Endothelial cell of hepatic sinusoid (primary cell): Measurements from ENCODE around the gene DSCAM.

Experiments used
- in situ Hi-C: cut with HindIII; loops from 2 replicates; pipeline ENCODE4 v1.10.0; 2017; ENCODE audit warnings: low sequenced_read_pairs

The DSCAM gene

DNA sequence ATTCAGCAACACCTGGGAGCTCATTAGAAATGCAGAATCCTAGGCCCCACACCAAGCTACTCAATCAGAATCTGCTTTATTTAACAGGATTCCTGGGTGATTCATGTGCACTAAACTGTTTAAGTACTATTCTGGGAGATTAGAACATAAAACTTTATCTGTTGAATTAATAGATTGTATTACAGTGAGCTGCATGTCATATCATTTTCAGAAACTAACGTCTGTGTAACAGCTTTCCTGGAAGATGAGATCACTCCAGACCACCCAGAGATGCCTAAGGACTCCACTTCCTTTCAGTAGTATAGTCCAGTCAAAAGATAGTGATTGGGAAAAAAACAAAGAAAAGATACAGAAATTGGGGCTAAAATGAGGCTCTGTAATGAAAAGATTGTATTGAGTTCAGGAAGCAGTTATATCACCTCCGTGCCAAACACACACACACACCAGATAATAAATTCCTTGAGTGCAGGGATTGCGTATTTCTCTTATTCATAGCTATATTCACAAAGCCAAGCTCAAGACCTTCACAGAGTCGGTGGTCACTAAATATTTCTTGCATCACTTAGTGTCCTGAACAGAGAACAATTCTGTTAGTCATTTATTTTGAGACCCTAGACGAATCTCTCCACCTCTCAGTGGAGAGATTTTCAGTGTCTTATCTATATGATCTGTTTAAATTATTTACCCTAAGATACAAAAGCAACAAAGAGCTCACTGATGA, 178.2 kb downstream of the DSCAM start:
- in situ Hi-C loops, result no loop called here

DNA sequence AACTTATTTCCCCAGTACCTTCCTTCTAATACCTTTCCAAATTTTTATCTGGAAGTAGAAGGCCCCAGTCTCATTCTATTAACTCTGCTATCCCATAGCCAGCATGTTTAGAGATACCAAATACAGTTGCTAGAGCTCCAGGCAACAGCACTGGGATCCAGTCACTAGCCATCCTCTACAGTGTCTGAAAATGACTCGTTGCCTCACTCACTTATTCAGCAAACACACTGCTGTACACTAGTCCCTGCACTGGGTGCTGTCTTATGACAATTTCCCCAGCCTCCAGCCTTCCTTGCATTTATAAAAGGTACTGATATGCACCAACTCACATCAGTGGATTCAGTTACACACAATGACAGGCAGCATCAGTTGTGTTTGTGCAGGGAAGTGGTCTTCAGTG, 179.0 kb downstream of the DSCAM start:
- in situ Hi-C loops, result no loop called here

DNA sequence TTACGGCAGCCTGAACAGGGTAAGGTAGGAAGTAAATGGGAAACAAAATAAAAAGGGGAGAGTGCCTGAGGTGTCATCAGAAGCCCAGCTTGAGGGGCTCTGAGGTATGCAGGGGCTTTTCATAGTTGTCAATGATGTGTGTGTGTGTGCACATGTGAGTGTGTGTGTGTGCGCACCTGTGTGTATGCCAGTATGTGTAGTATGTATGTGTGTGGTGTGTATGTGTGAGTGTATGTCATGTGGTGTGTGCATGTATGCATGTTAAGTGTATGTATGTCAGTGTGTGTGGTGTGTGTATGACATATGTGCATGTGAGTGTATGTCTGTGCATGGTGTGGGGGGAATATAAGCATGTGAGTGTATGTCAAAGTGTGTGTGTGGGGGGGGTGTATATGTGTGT, 184.1 kb downstream of the DSCAM start:
- in situ Hi-C loops, result no loop called here

DNA sequence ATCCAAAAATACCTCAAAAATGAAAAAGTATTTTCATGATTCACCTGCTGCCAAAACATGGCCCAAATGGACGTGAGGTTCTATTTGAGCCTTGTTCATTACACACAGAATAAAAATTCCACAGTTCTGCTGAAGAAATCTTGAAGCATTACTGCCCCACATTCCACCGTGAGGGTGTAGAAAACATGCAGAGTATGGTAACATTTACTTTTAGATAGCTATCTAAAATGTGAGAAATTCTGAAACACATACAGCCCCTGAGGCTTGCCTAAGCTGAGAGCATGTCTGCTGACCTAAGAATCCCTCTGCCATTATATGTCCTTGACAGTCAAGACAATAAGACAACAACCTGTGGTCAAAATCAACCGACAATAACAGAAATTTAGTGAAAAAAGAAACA, 186.5 kb downstream of the DSCAM start:
- in situ Hi-C loops, result no loop called here

DNA sequence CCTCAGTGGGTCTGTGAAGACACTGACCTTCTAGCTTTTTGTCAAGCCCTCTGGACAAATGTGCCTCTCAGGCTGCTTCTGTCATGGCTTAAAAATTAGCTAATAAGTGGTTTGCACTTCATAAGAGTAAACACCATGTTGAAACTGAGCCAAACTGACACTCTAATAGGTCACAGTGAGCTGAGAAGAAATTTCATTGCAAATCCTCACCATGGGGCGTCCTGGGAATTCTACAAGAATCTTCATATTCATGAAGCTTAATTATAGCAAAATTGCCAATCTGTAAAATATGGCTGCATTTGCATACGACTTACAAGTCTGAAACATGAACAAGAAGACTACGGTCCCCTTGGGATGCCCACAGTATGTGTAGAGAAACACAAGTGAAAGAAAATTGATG, 188.6 kb downstream of the DSCAM start:
- in situ Hi-C loops, result no loop called here

DNA sequence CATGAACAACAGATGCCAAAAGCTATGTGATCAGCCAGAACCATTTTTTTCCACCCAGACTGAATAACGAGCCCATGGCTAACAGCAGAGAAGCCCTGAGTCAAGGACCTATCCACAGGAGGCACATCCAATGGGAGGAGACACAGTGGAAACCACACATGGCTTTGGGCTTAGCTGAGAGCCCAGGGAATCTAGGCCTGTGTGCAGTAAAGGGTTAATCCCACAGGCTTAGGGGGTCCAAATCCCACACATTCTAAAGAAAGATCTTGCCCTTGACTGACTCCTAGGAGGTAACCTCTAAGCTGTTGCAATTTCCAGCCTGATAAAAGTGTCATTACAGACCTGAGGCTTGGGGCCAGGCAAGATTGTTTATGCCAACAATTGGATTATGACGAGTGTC, 194.5 kb downstream of the DSCAM start:
- in situ Hi-C loops, result no loop called here

DNA sequence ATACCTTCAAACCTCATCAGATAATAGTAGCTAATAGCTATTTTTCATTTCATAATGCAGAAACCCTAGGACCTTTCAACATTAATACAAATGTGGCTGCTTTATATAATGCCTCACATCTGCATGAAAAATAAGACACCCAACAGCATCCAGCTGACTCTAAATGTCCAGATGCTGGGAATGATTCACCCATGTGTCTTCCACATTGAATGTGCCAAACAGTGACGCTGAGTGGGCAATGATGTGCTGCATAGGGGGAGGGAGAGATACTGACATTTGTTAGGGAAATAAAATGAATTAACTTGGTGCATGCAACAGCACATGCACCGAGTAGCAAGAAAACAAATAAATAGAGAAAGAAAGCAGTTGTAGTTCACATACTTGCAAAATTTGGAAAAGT, 199.3 kb downstream of the DSCAM start:
- in situ Hi-C loops, result no loop called here

DNA sequence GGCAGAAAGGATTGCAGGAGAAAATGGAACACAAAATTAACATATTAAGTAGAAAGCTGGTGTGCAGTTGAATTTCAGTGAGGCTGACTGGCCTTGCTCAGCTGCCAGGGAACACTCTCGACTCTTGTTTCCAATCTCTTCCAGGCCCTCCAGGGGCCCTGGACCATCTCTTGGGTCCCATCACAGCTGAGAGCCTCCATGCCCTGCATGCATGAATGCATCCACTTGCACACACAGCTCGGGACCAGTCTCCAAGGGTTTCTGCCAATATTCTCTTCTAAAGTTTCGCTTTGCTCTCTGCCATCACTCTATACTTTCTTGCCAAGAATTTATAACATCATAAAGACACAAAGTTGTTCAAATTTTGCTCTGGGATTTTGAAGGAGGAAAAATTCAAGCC, 200.3 kb downstream of the DSCAM start:
- in situ Hi-C loops, result no loop called here

DNA sequence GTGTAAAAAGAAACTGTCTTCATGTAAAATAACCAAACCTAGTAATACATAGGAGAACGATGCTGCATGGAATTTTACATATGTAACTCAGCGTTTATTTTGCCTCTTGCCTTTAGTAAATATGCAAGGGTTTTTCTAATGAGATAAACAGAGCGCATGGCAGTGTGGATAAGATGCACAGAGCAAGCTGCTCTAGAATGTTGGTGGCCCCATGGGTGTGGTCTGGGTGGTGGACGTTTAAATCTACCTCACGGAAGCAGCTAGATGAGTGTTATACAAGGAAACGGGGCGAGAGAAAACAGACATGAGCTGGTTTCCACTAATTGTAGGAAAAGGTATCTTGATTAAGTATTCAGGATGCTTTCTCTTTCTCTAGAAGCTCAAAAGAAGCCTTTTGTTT, 205.9 kb downstream of the DSCAM start:
- in situ Hi-C loops, result no loop called here

DNA sequence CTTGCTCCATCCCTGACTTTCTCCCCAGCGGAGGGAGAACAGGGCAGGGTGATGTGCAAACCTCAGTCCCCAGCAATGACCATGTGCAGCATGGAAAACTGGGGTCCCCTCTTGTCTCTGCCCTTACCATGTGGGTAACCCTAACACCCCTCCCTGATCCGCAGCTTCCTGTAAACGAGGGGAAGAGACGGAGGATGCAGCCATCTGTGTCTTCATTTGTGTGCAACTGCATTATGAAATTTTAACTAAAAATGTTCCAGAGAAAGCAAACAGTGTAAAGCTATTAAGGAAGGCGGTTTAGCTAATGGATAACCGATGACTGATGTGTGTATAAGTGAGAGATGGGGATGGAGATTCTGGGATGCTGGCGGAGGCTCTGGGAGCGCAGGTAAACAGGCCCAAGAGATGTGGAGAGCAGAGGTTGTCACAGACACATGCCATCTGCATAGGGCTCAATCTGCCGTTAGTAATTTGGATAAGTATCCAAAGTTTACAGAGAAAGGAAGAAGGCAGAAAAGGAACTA, 206.6 kb downstream of the DSCAM start:
- in situ Hi-C loops, result no loop called here

DNA sequence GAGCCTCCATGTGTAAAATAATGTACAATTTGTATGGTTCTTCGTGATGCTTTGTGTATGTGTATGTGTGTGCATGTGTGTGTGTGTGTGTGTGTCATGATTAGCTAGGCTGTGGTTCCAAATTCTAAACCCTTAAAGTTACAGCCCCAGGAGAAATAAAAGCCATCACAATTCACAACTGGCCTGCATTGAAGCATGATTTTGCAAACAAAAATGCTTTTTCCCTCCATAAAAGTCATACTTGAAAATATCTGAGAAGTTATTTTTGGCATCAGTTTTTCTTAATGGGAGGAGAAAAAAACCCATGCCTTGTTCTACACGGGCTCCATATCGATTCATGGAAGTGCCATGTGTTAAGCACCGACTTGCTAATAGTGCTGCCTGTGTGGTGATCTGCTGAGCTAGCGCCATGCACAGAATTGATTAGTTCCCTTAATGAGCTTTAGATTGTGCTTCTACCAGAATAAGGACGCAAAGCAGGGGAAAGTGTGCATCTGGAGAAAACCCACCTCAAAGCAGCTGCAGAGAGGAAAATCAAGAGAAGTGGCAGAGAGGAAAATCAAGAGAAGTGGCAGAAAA, 207.3 kb downstream of the DSCAM start:
- in situ Hi-C loops, result no loop called here

DNA sequence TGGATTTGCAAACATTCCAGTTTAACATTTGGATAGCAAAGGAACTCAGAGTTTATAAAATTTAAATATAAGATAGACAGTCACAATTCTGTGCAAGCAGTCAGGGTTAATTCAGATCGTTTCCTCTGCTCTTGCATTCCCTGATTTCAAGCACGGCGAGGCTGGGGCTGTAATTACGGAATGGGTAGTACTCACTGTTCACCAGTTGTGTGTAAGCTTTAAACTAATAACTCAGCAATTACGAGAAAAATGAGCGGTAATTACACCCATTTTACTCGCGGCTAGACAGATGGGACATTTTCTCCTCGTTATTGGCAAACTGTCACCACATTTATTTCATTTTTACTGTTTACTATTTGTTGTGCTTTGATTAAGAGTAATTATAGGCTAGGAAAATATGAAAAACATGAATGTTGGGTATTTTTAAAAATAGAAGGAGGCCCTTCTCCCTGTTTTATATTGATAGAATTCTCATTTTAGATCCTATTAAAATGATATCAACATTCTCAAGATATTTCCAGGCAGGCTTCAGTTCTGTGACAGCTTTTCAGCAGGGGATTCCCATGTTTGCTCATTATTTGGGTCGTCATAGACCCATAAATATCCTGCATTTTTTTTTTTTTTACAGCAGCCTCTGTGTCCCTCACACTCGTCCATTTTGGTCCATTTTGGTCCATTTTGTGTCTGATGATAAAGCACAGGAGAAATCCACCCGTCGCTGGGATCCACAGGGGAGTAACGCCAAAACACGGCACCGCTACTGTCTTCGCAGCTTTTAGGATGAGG, 208.3 kb downstream of the DSCAM start:
- in situ Hi-C loops, result no loop called here

DNA sequence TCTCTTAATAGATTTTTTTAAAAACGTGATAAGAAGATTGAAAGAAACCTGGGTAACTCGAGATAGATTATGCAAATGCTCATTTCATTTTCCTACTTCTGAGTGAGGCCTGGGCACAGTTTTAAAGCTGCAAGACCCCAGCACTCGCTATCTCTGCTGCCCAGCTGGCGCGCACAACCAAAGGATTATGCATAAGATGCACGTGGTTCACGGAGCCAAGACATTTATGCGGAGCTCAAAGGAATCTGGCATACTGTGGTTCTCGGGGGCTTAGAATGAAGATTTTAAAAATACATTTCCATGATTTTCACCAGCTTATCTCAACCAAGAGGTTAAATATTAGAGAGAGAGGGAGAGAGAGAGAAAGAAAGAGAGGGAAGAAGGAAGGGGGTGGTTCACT, 210.9 kb downstream of the DSCAM start:
- in situ Hi-C loops, result no loop called here

DNA sequence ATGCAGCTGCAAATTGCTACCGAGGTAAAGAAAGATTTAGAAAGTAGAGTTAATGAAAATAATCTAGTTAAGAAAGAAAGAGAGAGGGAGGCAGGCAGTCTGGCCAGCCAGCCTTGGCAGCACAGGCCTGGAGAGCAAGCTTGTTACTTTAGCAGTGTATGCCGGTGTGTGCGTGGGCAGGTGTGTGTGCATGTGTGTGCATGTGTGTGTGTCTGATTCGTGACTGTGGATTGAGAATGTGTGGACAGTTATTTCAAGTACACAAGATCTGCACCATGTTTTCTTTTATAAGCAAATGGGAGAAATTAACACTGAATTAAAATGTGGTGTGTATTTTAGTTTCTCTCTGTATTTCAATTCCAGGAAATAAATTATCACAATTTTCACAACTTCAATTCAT, 211.6 kb downstream of the DSCAM start:
- in situ Hi-C loops, result no loop called here

DNA sequence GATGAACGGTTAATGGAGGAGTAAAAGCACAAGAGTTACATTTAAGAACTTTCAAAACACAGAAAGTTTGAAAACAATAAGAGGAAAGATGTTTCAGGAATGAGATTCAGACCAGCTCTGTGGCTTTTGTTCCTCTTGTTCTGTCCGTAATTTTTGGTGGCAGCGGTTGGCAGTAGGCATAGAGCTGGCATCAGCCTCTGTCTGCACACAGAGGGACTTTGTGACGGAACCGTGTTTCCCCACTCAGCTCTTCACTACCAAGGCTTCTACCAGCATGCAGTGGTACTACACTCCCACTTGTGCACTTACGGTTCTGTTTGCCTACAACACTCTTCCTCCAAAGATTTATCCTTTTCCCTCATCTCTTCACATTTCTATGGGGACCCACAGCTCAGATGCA, 212.8 kb downstream of the DSCAM start:
- in situ Hi-C loops, result no loop called here

DNA sequence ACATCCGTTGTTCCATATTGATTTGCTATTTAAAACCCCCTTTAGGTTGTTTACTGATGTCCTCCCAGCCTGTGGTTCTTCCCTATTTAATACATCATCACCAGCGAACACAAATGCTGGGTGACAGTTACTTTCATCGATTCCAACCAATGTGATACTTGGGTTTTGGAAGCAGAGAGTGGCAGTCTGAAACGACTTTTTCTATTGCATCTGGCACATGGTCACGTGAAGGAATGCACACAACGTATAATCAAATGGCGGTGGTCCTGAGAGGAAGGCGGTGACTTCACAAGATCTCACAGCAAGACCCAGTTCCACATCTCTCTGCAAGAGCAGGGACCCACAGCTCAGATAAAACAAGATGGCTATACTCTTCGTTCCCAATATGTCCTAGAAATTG, 213.9 kb downstream of the DSCAM start:
- in situ Hi-C loops, result no loop called here

DNA sequence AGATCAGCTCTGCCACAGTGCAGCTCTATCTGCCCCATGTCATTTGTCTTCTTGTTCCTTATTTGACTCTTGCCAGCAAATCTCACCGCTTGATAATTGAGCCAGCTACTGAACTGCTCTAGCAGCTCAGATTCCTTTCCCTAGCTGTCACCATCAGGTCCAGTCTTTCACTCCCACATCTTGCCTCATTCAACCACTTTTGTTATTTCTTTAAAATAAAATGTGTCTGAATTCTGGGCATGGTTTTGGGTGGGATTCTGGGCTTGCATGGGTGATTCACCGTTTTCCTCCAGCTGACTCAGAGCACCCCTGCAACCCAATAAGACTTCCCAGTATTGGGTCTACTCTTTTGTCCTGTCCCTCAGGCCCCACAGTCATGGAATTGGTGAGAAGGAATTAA, 215.7 kb downstream of the DSCAM start:
- in situ Hi-C loops, result no loop called here

DNA sequence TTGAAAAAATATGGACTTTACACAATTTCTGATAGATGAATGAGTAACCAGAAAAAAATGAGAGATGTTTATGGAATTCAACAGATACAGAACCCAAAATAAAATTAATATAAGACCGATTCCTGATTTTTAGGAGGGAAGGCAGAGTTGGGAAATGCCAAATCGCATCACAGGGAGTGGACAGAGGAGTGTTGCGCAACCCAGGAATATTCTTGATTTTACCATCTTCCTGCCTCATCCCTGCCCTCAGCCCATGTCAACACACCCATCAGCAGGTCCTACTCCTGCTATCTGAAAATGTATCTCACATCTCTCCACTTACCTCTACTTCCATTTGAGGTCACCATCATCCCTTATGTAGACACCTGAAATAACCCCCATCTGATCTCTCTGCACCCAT, 221.0 kb downstream of the DSCAM start:
- in situ Hi-C loops, result no loop called here

DNA sequence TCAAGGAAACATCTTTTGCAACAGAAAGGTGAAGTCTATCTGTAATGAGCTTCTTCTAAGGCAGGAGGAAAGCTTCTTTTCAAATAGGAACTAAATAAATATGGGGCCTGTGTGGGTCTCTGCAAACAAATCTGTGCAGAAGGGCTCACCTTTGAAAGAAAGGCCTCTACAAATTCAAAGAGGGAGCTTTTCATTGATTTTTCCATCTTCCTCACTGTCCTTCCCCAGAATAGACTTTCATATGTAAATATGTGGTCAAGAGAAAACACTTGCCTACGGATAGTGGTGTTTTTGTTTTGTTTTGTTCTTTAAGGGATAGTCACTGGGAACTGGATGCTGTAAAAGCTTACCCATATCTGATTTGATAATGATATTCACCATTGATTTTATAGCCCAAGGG, 223.4 kb downstream of the DSCAM start:
- in situ Hi-C loops, result no loop called here

DNA sequence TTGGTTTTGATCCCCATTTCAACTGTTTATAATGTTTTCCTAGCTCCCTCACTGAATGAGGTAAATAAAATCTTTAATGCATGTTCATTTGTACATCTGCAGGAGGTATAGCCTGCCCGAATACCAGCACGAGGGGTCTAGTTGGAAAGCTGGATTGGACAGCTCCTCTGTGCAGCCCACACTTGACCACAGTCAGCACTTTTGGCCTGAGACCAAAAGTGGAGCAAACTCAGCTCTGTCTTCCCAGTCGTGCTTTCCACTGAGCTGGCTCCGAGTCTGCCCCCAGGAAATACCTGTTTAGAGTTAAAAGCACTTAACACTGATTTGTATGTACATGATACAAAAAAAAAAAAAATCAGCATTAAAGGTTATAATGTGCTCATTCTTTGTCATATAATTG, 224.4 kb downstream of the DSCAM start:
- in situ Hi-C loops, result no loop called here

DNA sequence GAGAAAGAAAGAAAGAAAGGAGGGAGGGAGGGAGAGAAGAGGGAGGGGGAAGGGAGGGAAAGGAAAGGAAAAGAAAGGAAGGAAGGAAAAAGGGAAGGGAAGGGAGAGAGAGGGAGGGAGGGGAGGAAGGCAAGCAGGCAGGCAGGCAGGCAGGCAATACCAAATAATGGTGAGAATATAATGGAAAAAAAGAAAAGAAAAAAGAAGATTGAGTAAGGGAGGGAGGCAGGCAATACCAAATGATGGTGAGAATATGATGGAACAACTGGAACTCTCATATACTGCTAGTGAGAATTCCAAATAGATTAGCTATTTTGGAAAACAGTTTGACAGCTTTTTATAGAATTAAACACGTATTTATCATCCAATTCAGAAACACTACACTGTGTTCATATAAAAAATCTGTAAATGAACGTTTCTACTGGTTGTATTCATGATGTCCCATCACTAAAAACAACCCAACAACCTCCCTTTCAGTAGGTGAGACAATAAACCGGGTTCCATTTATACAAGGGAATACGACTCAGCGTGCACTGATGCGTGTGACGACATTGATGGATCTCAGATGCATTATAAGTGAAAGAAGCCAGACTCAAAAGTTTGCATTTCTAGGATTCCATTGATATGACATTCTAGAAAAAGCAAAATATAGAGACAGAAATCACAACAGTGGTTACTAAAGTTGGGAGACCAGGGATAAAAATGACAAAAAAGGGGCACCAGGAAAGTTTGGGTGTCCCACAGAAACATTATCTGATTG, 226.4 kb downstream of the DSCAM start:
- in situ Hi-C loops, result no loop called here
